Measurements from ENCODE around the gene TSPAN6.

The TSPAN6 gene

GRCh38 chrX:100636321-100636991 lies at the start of gene TSPAN6:
TSS of gene TSPAN6 (minus strand) at chrX:100636806. CDS start at chrX:100636694, 112 bp downstream.
- DNase-seq (ENCODE audit: low read depth, low spot score): peak; percentile 51

GRCh38 chrX:100685997-100686305 lies 49.3 kb upstream of the TSPAN6 start:
- no peak for DNase-seq (ENCODE audit: low read depth, low spot score)

GRCh38 chrX:100685284-100685996 lies 48.8 kb upstream of the TSPAN6 start:
- peak; percentile 41 for DNase-seq (ENCODE audit: low read depth, low spot score)

- DNase-seq (ENCODE audit: low read depth, low spot score): no peak
These were observed 46.3 kb upstream of the TSPAN6 start for GRCh38 chrX:100682939-100683338.

- DNase-seq (ENCODE audit: low read depth, low spot score): no peak
These were observed 45.0 kb upstream of the TSPAN6 start for GRCh38 chrX:100681599-100681998.

- DNase-seq (ENCODE audit: low read depth, low spot score): no peak
These were observed 44.1 kb upstream of the TSPAN6 start for GRCh38 chrX:100680756-100681155.

GRCh38 chrX:100677611-100678181 lies 41.1 kb upstream of the TSPAN6 start:
- DNase-seq (ENCODE audit: low read depth, low spot score): no peak

- no peak for DNase-seq (ENCODE audit: low read depth, low spot score)
These were observed 38.1 kb upstream of the TSPAN6 start for GRCh38 chrX:100674705-100675104.

GRCh38 chrX:100673397-100673953 lies 36.9 kb upstream of the TSPAN6 start:
- DNase-seq (ENCODE audit: low read depth, low spot score): no peak

GRCh38 chrX:100672966-100673365 lies 36.4 kb upstream of the TSPAN6 start:
- no peak for DNase-seq (ENCODE audit: low read depth, low spot score)

GRCh38 chrX:100663642-100664041 lies 27.0 kb upstream of the TSPAN6 start:
- no peak for DNase-seq (ENCODE audit: low read depth, low spot score)

- no peak for DNase-seq (ENCODE audit: low read depth, low spot score)
These were observed 26.2 kb upstream of the TSPAN6 start for GRCh38 chrX:100662796-100663195.

GRCh38 chrX:100662170-100662569 lies 25.6 kb upstream of the TSPAN6 start:
- DNase-seq (ENCODE audit: low read depth, low spot score): no peak

GRCh38 chrX:100659431-100660137 lies 23.0 kb upstream of the TSPAN6 start:
- no peak for DNase-seq (ENCODE audit: low read depth, low spot score)

- DNase-seq (ENCODE audit: low read depth, low spot score): no peak
These were observed 22.4 kb upstream of the TSPAN6 start for GRCh38 chrX:100658941-100659381.

- DNase-seq (ENCODE audit: low read depth, low spot score): no peak
These were observed 17.7 kb upstream of the TSPAN6 start for GRCh38 chrX:100654261-100654660.

- DNase-seq (ENCODE audit: low read depth, low spot score): no peak
These were observed 15.7 kb upstream of the TSPAN6 start for GRCh38 chrX:100652266-100652665.

- no peak for DNase-seq (ENCODE audit: low read depth, low spot score)
These were observed 14.2 kb upstream of the TSPAN6 start for GRCh38 chrX:100650841-100651240.

- DNase-seq (ENCODE audit: low read depth, low spot score): peak; percentile 57
These were observed 13.1 kb upstream of the TSPAN6 start for GRCh38 chrX:100649550-100650356.

GRCh38 chrX:100648458-100649417 lies 12.1 kb upstream of the TSPAN6 start:
- DNase-seq (ENCODE audit: low read depth, low spot score): peak; percentile 69
